ENCODE results near the gene GRAP.

The GRAP gene

GRCh38 chr17:18981335-18981641, 65.5 kb downstream of the GRAP start:
- no peak for DNase-seq

- no peak for DNase-seq
Measured at GRCh38 chr17:18980682-18981334, 65.9 kb downstream of the GRAP start.

GRCh38 chr17:18978655-18979054, 68.1 kb downstream of the GRAP start:
- no peak for DNase-seq

- no peak for DNase-seq
Measured at GRCh38 chr17:18978050-18978449, 68.7 kb downstream of the GRAP start.

- no peak for DNase-seq
Measured at GRCh38 chr17:18977646-18978045, 69.1 kb downstream of the GRAP start.

GRCh38 chr17:18977021-18977420, 69.7 kb downstream of the GRAP start:
- no peak for DNase-seq

GRCh38 chr17:18976201-18976600, 70.6 kb downstream of the GRAP start:
- no peak for DNase-seq

- no peak for DNase-seq
Measured at GRCh38 chr17:18975597-18975996, 71.2 kb downstream of the GRAP start.

- no peak for DNase-seq
Measured at GRCh38 chr17:18974407-18975149, 72.2 kb downstream of the GRAP start.

GRCh38 chr17:18971801-18972200, 75.0 kb downstream of the GRAP start:
- DNase-seq: no peak
